ENCODE data around the gene RFESD. TPM values are rescaled to one million over a fixed set of nuclear protein-coding genes. Genes with fewer than 3 reads are reported as not detected.
"Not testable (repeated sequence)": the region's sequence is repeated elsewhere in the genome, so short reads cannot be mapped to it uniquely, and the experiment has no call there.

RFESD gene
- total RNA-seq, 2 donors from 2014 or later: 4.0 to 14.8 TPM

DNA sequence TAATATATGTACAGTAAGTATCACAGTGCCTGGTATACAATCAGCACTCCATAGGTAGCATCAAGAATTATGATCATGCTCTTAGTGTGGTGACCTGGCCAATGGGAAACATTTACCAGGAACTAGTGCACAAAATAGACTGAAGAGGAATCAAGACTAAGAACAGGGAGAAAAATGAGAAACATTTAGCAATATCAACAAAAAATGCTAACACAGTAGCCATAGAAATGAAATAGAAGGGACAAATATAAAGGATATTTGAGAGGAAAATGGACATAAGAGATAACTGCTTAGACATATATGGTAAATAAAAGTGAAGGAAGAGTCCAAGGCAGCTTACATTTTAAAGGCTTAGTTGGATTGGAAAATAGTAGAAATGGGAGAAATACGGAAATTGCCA, 52.8 kb downstream of the RFESD start:
- intact Hi-C loops (cut with DNase I): no loop called here
- no peaks in the 10 kb centered on the region for H3K4me1 ChIP-seq (replicated peaks)
- H3K36me3 ChIP-seq: no peaks in the 10 kb centered on the region
- H3K27me3 ChIP-seq (replicated peaks; ENCODE audit: insufficient read depth): no peaks in the 10 kb centered on the region
- no peaks in the 10 kb centered on the region for H3K9me3 ChIP-seq
- TF ChIP-seq, protein P1, sequence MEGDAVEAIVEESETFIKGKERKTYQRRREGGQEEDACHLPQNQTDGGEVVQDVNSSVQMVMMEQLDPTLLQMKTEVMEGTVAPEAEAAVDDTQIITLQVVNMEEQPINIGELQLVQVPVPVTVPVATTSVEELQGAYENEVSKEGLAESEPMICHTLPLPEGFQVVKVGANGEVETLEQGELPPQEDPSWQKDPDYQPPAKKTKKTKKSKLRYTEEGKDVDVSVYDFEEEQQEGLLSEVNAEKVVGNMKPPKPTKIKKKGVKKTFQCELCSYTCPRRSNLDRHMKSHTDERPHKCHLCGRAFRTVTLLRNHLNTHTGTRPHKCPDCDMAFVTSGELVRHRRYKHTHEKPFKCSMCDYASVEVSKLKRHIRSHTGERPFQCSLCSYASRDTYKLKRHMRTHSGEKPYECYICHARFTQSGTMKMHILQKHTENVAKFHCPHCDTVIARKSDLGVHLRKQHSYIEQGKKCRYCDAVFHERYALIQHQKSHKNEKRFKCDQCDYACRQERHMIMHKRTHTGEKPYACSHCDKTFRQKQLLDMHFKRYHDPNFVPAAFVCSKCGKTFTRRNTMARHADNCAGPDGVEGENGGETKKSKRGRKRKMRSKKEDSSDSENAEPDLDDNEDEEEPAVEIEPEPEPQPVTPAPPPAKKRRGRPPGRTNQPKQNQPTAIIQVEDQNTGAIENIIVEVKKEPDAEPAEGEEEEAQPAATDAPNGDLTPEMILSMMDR (IDR thresholded peaks at IDR 0.05): no peak
- TF ChIP-seq POLR2AphosphoS5 (IDR thresholded peaks at IDR 0.05): no peak
- TF ChIP-seq POLR2A (IDR thresholded peaks at IDR 0.05): no peak
- no peak overlapping the region for H3K4me3 ChIP-seq
- no peak for DNase-seq (ENCODE audit: low spot score)
- 98% methylated on average over 1 of the region's 1 CpG for WGBS
- H3K27ac ChIP-seq: no peak overlapping the region

DNA sequence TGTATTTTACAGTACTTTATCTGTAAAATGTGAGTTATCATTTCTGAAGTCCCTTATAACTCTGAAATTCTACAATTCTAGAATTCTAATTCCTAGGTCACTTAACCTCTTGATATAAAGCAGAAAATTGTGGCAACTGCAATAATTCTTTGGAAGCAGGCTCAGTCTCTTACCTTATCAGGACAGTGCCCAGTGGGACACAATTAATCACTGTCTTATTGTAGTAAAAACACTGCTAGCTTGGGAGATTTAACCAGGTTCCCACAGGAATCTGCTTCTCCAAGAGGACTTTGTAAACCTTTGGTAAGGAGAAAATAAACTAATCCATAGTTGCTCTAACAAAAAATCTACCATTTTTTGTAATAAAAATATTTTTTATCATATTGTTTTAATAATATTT, 54.5 kb downstream of the RFESD start:
- no peaks in the 10 kb centered on the region for H3K4me1 ChIP-seq (replicated peaks)
- no peak for DNase-seq (ENCODE audit: low spot score)
- no peaks in the 10 kb centered on the region for H3K36me3 ChIP-seq
- no peak overlapping the region for H3K4me3 ChIP-seq
- no peak for TF ChIP-seq POLR2A (IDR thresholded peaks at IDR 0.05)
- H3K27me3 ChIP-seq (replicated peaks; ENCODE audit: insufficient read depth): no peaks in the 10 kb centered on the region
- intact Hi-C loops (cut with DNase I): no loop called here
- no peak overlapping the region for H3K27ac ChIP-seq
- H3K9me3 ChIP-seq: no peaks in the 10 kb centered on the region

DNA sequence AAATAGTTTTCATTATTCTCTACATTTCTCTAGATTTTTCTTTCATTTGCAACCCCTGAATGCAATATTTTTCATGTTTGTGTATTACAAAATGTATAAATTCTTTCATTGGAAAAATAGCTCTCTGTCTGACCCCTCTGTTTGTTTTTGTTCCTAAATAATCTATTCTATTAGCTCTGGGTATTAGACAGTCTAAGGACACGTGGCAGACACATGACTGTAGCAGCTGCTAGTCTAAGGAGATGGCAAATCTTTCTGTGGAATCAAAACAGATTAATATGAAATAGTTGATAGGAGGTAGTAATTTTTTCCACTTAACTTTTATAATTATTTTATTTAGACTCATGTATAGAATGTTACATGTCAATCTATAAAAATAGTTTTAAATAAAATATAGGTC, 57.6 kb downstream of the RFESD start:
- Histone ChIP-seq H3K27ac (no peak overlapping the region), H3K9me3 (no peaks in the 10 kb centered on the region), H3K4me3 (no peak overlapping the region), H3K36me3 (no peaks in the 10 kb centered on the region), H3K27me3 (replicated peaks; ENCODE audit: insufficient read depth) (no peaks in the 10 kb centered on the region), H3K4me1 (replicated peaks) (no peaks in the 10 kb centered on the region)
- TF ChIP-seq, protein P1 (IDR thresholded peaks at IDR 0.05): no peak
- TF ChIP-seq POLR2AphosphoS5 (IDR thresholded peaks at IDR 0.05) (no peak), POLR2A (IDR thresholded peaks at IDR 0.05) (no peak)
- WGBS: 80% methylated on average over 1 of the region's 1 CpG
- DNase-seq (ENCODE audit: low spot score): no peak
- intact Hi-C loops (cut with DNase I): no loop called here

DNA sequence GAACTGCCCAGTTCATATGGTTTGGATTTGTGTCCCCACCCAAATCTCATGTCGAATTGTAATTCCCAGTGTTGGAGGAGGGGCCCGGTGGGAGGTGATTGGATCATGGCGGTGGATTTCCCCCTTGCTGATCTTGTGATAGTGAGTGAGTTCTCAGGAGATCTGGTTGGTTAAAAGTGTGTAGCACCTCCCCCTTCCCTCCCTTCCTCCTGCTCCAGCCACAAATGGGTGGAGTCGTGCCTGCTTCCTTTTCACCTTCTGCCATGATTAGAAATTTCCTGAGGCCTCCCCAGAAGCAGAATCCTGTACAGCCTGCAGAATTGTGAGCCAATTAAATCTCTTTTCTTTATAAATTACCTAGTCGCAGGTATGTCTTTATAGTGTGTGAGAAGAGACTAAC, 59.6 kb downstream of the RFESD start:
- H3K27me3 ChIP-seq (replicated peaks; ENCODE audit: insufficient read depth); H3K27ac ChIP-seq; H3K9me3 ChIP-seq; H3K4me1 ChIP-seq (replicated peaks); H3K36me3 ChIP-seq; intact Hi-C loops (cut with DNase I); H3K4me3 ChIP-seq; DNase-seq (ENCODE audit: low spot score): not testable (repeated sequence)
- 89% methylated on average over 5 of the region's 5 CpGs for WGBS

DNA sequence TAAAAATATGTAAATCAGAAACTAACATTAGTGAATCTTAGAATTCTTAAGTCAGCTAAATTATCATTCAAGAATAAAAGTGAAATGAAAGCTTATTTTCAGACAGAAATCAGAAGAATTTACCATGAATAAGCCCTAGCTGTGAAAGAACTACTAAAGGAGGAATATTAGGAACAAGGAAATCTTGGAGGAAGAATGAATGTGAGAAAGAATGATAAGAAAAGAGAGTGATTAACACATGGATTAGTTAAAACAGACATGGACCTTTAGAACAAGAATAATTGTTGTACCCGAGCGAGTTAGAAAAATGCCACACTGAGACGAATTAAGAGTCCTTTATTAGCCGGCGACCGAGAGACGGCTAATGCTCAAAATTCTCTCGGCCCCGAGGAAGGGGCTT, 60.5 kb downstream of the RFESD start:
- H3K27ac ChIP-seq: no peak overlapping the region
- no peak overlapping the region for H3K4me3 ChIP-seq
- no peaks in the 10 kb centered on the region for H3K4me1 ChIP-seq (replicated peaks)
- 76% methylated on average over 9 of the region's 9 CpGs for WGBS
- no peak for TF ChIP-seq POLR2AphosphoS5 (IDR thresholded peaks at IDR 0.05)
- TF ChIP-seq POLR2A (IDR thresholded peaks at IDR 0.05): no peak
- TF ChIP-seq, protein P1 (IDR thresholded peaks at IDR 0.05): no peak
- no peaks in the 10 kb centered on the region for H3K9me3 ChIP-seq
- DNase-seq (ENCODE audit: low spot score): no peak
- no peaks in the 10 kb centered on the region for H3K27me3 ChIP-seq (replicated peaks; ENCODE audit: insufficient read depth)
- intact Hi-C loops (cut with DNase I): no loop called here
- no peaks in the 10 kb centered on the region for H3K36me3 ChIP-seq

Other genes starting within 250 kb of the RFESD start
- gene SKIC3, start 91.8 kb upstream of the RFESD start, total RNA-seq: 10 to 100 TPM; 44.9 to 73.9 TPM
- gene ARSK, start 91.7 kb upstream of the RFESD start, total RNA-seq: 10 to 100 TPM in 1 of 2 donors, 1 to 10 TPM in 1; 7.3 to 23.3 TPM
- 1 to 10 TPM in 1 of 2 donors, under 1 TPM in 1; 0.51 to 3.0 TPM for gene GPR150, start 26.7 kb upstream of the RFESD start, total RNA-seq
- 1 to 10 TPM in 1 of 2 donors, not detected in 1; 2.3 TPM for gene SPATA9, start 36.2 kb downstream of the RFESD start, total RNA-seq
- 100 to 1,000 TPM in 1 of 2 donors, 10 to 100 TPM in 1; 87.3 to 134 TPM for gene RHOBTB3, start 84.6 kb downstream of the RFESD start, total RNA-seq
- 10 to 100 TPM; 16.6 to 34.8 TPM for gene GLRX, start 175.9 kb downstream of the RFESD start, total RNA-seq